Liver (tissue), 9 donors: ENCODE results near the gene ATXN1. TPM values are rescaled to one million over a fixed set of nuclear protein-coding genes. Genes with fewer than 3 reads are reported as not detected.

Experiments
- DNase-seq: peaks from one replicate; pipeline ENCODE4 v3.0.0-alpha.2; 2017; ENCODE audit warnings: low spot score
- H3K27ac ChIP-seq, 2 donors: one replicate each; pipeline ENCODE4 v1.7.0; 2013; ENCODE audit warnings: inconsistent platforms in 2 of 2, low read length in 2 of 2, control low read depth in 1 of 2, low read depth in 1 of 2, mild to moderate bottlenecking in 1 of 2
- H3K27me3 ChIP-seq, 4 donors: one replicate each; pipeline versions ENCODE4 v1.6.1 to v1.7.0; 2013; ENCODE audit warnings: low read length in 3 of 4, inconsistent platforms in 1 of 4, mild to moderate bottlenecking in 1 of 4, moderate library complexity in 1 of 4; ENCODE audit not compliant: control insufficient read depth in 4 of 4, insufficient read depth in 4 of 4
- H3K36me3 ChIP-seq, 4 donors: one replicate each; pipeline versions ENCODE4 v1.6.1 to v1.7.0; 2013; ENCODE audit warnings: low read length in 3 of 4, mild to moderate bottlenecking in 3 of 4, low read depth in 1 of 4, moderate library complexity in 1 of 4; ENCODE audit not compliant: control insufficient read depth in 4 of 4, insufficient read depth in 3 of 4
- H3K4me1 ChIP-seq, 4 donors: one replicate each; pipeline versions ENCODE4 v1.6.1 to v1.7.0; 2013; ENCODE audit warnings: low read length in 3 of 4, mild to moderate bottlenecking in 3 of 4, moderate library complexity in 1 of 4; ENCODE audit not compliant: control insufficient read depth in 4 of 4, insufficient read depth in 4 of 4
- H3K4me3 ChIP-seq, 3 donors: one replicate each; pipeline versions ENCODE4 v1.6.1 to v1.7.0; 2013; ENCODE audit warnings: low read length in 3 of 3, control low read depth in 1 of 3, low read depth in 1 of 3, mild to moderate bottlenecking in 1 of 3
- H3K9ac ChIP-seq, 2 donors: one replicate each; pipeline ENCODE4 v1.7.0; 2013; ENCODE audit warnings: low read length in 2 of 2, mild to moderate bottlenecking in 2 of 2, moderate library complexity in 2 of 2, control low read depth in 1 of 2, low read depth in 1 of 2
- H3K9me3 ChIP-seq, 4 donors: one replicate each; pipeline versions ENCODE4 v1.6.1 to v1.7.0; 2013; ENCODE audit warnings: low read length in 3 of 4; ENCODE audit not compliant: control insufficient read depth in 4 of 4
- EGR1 ChIP-seq, 2 donors: IDR thresholded peaks; 2 replicates each; pipeline ENCODE4 v1.6.1; 2016 to 2018; ENCODE audit warnings: antibody characterized with exemption in 2 of 2, low read depth in 2 of 2
- FOXA1 ChIP-seq: IDR thresholded peaks from 2 replicates; pipeline ENCODE4 v1.6.1; 2016; ENCODE audit warnings: antibody characterized with exemption
- FOXA2 ChIP-seq: IDR thresholded peaks from 2 replicates; pipeline ENCODE4 v1.6.1; 2016; ENCODE audit warnings: antibody characterized with exemption
- GABPA ChIP-seq, 2 donors: IDR thresholded peaks in 1 of 2; conservative IDR thresholded peaks in 1 of 2; 2 replicates each; pipeline ENCODE4 v1.6.1; 2016; ENCODE audit warnings: antibody characterized with exemption in 2 of 2, mild to moderate bottlenecking in 1 of 2, moderate library complexity in 1 of 2
- HNF4A ChIP-seq, 2 donors: conservative IDR thresholded peaks; 2 replicates each; pipeline ENCODE4 v1.6.1; 2016; ENCODE audit warnings: antibody characterized with exemption in 2 of 2, mild to moderate bottlenecking in 2 of 2
- HNF4G ChIP-seq: IDR thresholded peaks from 2 replicates; pipeline ENCODE4 v1.6.1; 2016; ENCODE audit warnings: antibody characterized with exemption
- NR2F2 ChIP-seq: IDR thresholded peaks from 2 replicates; pipeline ENCODE4 v1.6.1; 2016; ENCODE audit warnings: antibody characterized with exemption
- RAD21 ChIP-seq, 2 donors: IDR thresholded peaks; 2 replicates each; pipeline ENCODE4 v1.6.1; 2016; ENCODE audit warnings: antibody characterized with exemption in 2 of 2, mild to moderate bottlenecking in 2 of 2
- RXRA ChIP-seq, 2 donors: IDR thresholded peaks; 2 replicates each; pipeline ENCODE4 v1.6.1; 2017 to 2018; ENCODE audit warnings: antibody characterized with exemption in 2 of 2, mild to moderate bottlenecking in 1 of 2
- SP1 ChIP-seq: IDR thresholded peaks from 2 replicates; pipeline ENCODE4 v1.6.1; 2018; ENCODE audit warnings: antibody characterized with exemption, mild to moderate bottlenecking
- YY1 ChIP-seq: IDR thresholded peaks from 2 replicates; pipeline ENCODE4 v1.6.1; 2016; ENCODE audit warnings: antibody characterized with exemption, mild to moderate bottlenecking
- ZBTB33 ChIP-seq: IDR thresholded peaks from 2 replicates; pipeline ENCODE4 v1.6.1; 2016; ENCODE audit warnings: antibody characterized with exemption
- WGBS: extraction: QIAGEN DNeasy Blood & Tissue Kit; methylation state at CpG from one replicate; pipeline ENCODE4 v1.1.7; 2013; 5-methylcytosine and 5-hydroxymethylcytosine counted together
- polyA plus RNA-seq, 2 donors: library from polyadenylated mRNA; stranded (reverse) in 1 of 2; unstranded in 1 of 2; fragments of 200-250 nt in 1 of 2; fragments of >200 nt in 1 of 2; fragmentation: Nextera tagmentation in 1 of 2; extraction: Ambion mirVana in 1 of 2; gene quantifications; one replicate each; pipeline versions ENCODE4 v1.2.1 to v1.2.3, GENCODE V29; 2013 to 2015
- total RNA-seq, 2 donors: library from RNA; depleted of rRNA; stranded (reverse); fragments of >200 nt; gene quantifications; one replicate each; pipeline ENCODE4 v1.2.3, GENCODE V29; 2014
- TF ChIP-seq, protein P1 (sequence below): IDR thresholded peaks from 2 replicates; pipeline ENCODE4 v1.6.1; 2016; ENCODE audit warnings: antibody characterized with exemption
- TF ChIP-seq, protein P2 (sequence below): IDR thresholded peaks from 2 replicates; pipeline ENCODE4 v1.6.1; 2016; ENCODE audit warnings: antibody characterized with exemption, mild to moderate bottlenecking
- TF ChIP-seq, protein P3 (sequence below): fragments of 150-350 bp; IDR thresholded peaks from 2 replicates; pipeline ENCODE4 v1.5.1; 2017; ENCODE audit warnings: improper control_type of control experiment, low read depth, low read length; ENCODE audit not compliant: missing input control
- donor health status: healthy.
- donor health status: healthy.
- donor health status: healthy.
- donor health status: healthy.
- donor health status: healthy.

The ATXN1 gene
- total and polyA plus RNA-seq, 4 donors, result 4.3 to 29.7 (median 8.2) TPM

- no peaks in the 10 kb centered on the region for H3K9me3 ChIP-seq
- TF ChIP-seq YY1 (no peak), GABPA (IDR thresholded peaks at IDR 0.05 in 1 of 2, conservative IDR thresholded peaks at IDR 0.05 in 1 of 2) (no peak), NR2F2 (no peak), ZBTB33 (no peak), SP1 (no peak), HNF4G (no peak), FOXA1 (no peak), RAD21 (IDR thresholded peaks at IDR 0.05) (no peak), RXRA (IDR thresholded peaks at IDR 0.05) (no peak), EGR1 (IDR thresholded peaks at IDR 0.05; ENCODE audit: low read depth in 2 of 2) (no peak), FOXA2 (no peak), HNF4A (conservative IDR thresholded peaks at IDR 0.05) (no peak)
- TF ChIP-seq, protein P1, sequence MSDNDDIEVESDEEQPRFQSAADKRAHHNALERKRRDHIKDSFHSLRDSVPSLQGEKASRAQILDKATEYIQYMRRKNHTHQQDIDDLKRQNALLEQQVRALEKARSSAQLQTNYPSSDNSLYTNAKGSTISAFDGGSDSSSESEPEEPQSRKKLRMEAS, result no peak
- TF ChIP-seq, protein P2, sequence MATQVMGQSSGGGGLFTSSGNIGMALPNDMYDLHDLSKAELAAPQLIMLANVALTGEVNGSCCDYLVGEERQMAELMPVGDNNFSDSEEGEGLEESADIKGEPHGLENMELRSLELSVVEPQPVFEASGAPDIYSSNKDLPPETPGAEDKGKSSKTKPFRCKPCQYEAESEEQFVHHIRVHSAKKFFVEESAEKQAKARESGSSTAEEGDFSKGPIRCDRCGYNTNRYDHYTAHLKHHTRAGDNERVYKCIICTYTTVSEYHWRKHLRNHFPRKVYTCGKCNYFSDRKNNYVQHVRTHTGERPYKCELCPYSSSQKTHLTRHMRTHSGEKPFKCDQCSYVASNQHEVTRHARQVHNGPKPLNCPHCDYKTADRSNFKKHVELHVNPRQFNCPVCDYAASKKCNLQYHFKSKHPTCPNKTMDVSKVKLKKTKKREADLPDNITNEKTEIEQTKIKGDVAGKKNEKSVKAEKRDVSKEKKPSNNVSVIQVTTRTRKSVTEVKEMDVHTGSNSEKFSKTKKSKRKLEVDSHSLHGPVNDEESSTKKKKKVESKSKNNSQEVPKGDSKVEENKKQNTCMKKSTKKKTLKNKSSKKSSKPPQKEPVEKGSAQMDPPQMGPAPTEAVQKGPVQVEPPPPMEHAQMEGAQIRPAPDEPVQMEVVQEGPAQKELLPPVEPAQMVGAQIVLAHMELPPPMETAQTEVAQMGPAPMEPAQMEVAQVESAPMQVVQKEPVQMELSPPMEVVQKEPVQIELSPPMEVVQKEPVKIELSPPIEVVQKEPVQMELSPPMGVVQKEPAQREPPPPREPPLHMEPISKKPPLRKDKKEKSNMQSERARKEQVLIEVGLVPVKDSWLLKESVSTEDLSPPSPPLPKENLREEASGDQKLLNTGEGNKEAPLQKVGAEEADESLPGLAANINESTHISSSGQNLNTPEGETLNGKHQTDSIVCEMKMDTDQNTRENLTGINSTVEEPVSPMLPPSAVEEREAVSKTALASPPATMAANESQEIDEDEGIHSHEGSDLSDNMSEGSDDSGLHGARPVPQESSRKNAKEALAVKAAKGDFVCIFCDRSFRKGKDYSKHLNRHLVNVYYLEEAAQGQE, result no peak
- TF ChIP-seq, protein P3, sequence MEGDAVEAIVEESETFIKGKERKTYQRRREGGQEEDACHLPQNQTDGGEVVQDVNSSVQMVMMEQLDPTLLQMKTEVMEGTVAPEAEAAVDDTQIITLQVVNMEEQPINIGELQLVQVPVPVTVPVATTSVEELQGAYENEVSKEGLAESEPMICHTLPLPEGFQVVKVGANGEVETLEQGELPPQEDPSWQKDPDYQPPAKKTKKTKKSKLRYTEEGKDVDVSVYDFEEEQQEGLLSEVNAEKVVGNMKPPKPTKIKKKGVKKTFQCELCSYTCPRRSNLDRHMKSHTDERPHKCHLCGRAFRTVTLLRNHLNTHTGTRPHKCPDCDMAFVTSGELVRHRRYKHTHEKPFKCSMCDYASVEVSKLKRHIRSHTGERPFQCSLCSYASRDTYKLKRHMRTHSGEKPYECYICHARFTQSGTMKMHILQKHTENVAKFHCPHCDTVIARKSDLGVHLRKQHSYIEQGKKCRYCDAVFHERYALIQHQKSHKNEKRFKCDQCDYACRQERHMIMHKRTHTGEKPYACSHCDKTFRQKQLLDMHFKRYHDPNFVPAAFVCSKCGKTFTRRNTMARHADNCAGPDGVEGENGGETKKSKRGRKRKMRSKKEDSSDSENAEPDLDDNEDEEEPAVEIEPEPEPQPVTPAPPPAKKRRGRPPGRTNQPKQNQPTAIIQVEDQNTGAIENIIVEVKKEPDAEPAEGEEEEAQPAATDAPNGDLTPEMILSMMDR, result no peak
- 93% methylated on average over 2 of the region's 2 CpGs for WGBS
- peaks cover 0 to 10% (median 5%) of the 10 kb centered on the region in 4 donors for H3K4me1 ChIP-seq
- no peaks in the 10 kb centered on the region for H3K27me3 ChIP-seq
- peaks cover 0 to 2% (median under 1%) of the 10 kb centered on the region in 4 donors for H3K36me3 ChIP-seq
- no peak overlapping the region for H3K4me3 ChIP-seq
- H3K9ac ChIP-seq, result no peak overlapping the region
- no peak overlapping the region for H3K27ac ChIP-seq
- no peak for DNase-seq
These were observed 185.6 kb downstream of the ATXN1 start for GRCh38 chr6:16575655-16576054.

DNA sequence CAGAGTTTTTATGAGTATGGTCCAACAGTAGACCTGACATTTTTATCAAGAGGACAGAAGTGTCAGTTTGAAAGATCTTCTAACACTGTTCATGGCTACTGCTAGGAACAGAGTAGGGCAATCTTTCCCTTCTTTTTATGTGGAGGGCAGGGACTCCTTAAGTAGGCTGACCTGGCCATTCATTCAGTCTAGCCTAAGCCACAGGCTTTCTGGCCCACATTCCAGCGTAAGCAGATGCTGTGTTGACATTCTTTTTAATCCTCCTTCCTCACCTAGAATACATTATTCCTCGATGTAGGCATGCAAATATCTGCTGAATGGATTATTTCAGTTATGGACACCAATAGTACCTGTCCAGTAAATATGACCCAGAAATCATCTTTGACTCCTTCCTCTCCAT lies 188.3 kb downstream of the ATXN1 start:
- Histone ChIP-seq H3K4me3 (no peak overlapping the region), H3K4me1 (no peaks in the 10 kb centered on the region), H3K27me3 (no peaks in the 10 kb centered on the region), H3K9ac (no peak overlapping the region), H3K9me3 (no peaks in the 10 kb centered on the region), H3K36me3 (peaks cover 0 to 2% (median under 1%) of the 10 kb centered on the region in 4 donors), H3K27ac (no peak overlapping the region)
- WGBS, result 97% methylated on average over 2 of the region's 2 CpGs
- no peak for DNase-seq
- no peak for TF ChIP-seq SP1
- TF ChIP-seq, protein P3, result no peak
- no peak for TF ChIP-seq YY1
- no peak for TF ChIP-seq FOXA2
- no peak for TF ChIP-seq EGR1 (IDR thresholded peaks at IDR 0.05; ENCODE audit: low read depth in 2 of 2)
- TF ChIP-seq ZBTB33, result no peak
- TF ChIP-seq, protein P1, result no peak
- TF ChIP-seq, protein P2, result no peak
